ENCODE measurements around the gene PDZD2.
"Not testable (repeated sequence)": the region's sequence is repeated elsewhere in the genome, so short reads cannot be mapped to it uniquely, and the experiment has no call there.

The PDZD2 gene

GRCh38 chr5:31598640-31599611 lies 40.0 kb upstream of the PDZD2 start:
- Histone ChIP-seq H3K4me1 (ENCODE audit: insufficient read depth, low read length, poor library complexity, severe bottlenecking) (no peaks in the 10 kb centered on the region), H3K36me3 (ENCODE audit: insufficient read depth, low read length) (no peaks in the 10 kb centered on the region), H3K79me2 (ENCODE audit: insufficient read depth, low read length) (no peaks in the 10 kb centered on the region), H3K9me2 (replicated peaks; ENCODE audit: low read depth, low read length) (no peaks in the 10 kb centered on the region), H3K4me2 (ENCODE audit: low read depth, low read length, poor library complexity, severe bottlenecking) (no peak overlapping the region), H2AFZ (ENCODE audit: low read length) (no peak overlapping the region), H3F3A (ENCODE audit: low read depth) (no peaks in the 10 kb centered on the region), H3K9ac (ENCODE audit: low read depth, low read length, poor library complexity, severe bottlenecking) (no peak overlapping the region), H3K4me3 (ENCODE audit: low read length, poor library complexity, severe bottlenecking) (no peak overlapping the region), H4K20me1 (ENCODE audit: insufficient read depth, low read length, poor library complexity, severe bottlenecking) (no peaks in the 10 kb centered on the region), H3K9me3 (ENCODE audit: insufficient read depth, low read depth, low read length) (no peaks in the 10 kb centered on the region), H3K27me3 (ENCODE audit: insufficient read depth, low read length, poor library complexity, severe bottlenecking) (no peaks in the 10 kb centered on the region)
- TF ChIP-seq, protein P1, sequence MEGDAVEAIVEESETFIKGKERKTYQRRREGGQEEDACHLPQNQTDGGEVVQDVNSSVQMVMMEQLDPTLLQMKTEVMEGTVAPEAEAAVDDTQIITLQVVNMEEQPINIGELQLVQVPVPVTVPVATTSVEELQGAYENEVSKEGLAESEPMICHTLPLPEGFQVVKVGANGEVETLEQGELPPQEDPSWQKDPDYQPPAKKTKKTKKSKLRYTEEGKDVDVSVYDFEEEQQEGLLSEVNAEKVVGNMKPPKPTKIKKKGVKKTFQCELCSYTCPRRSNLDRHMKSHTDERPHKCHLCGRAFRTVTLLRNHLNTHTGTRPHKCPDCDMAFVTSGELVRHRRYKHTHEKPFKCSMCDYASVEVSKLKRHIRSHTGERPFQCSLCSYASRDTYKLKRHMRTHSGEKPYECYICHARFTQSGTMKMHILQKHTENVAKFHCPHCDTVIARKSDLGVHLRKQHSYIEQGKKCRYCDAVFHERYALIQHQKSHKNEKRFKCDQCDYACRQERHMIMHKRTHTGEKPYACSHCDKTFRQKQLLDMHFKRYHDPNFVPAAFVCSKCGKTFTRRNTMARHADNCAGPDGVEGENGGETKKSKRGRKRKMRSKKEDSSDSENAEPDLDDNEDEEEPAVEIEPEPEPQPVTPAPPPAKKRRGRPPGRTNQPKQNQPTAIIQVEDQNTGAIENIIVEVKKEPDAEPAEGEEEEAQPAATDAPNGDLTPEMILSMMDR (conservative IDR thresholded peaks at IDR 0.05; ENCODE audit: low read length) = no peak
- TF ChIP-seq EZH2phosphoT487 (IDR thresholded peaks at IDR 0.05; ENCODE audit: borderline replicate concordance) = no peak

DNA sequence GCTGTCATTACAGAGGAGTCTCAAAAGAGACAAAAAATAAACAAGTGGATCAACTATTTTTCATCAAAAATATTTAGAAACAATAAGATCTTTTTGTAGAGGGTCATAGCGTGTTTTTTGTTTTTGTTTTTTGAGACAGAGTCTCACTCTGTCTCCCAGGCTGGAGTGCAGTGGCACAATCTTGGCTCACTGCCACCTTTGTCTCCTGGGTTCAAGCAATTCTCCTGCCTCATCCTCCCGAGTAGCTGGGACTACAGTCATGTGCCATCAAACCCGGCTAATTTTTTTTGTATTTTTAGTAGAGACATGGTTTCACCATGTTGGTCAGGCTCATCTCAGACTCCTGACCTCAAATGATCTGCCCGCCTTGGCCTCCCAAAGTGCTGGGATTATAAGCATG lies 36.6 kb upstream of the PDZD2 start:
- H3K79me2 ChIP-seq (ENCODE audit: insufficient read depth, low read length); H3K9me2 ChIP-seq (replicated peaks; ENCODE audit: low read depth, low read length); H3K4me3 ChIP-seq (ENCODE audit: low read length, poor library complexity, severe bottlenecking); H4K20me1 ChIP-seq (ENCODE audit: insufficient read depth, low read length, poor library complexity, severe bottlenecking); H3K9ac ChIP-seq (ENCODE audit: low read depth, low read length, poor library complexity, severe bottlenecking); H2AFZ ChIP-seq (ENCODE audit: low read length); H3F3A ChIP-seq (ENCODE audit: low read depth); H3K27me3 ChIP-seq (ENCODE audit: insufficient read depth, low read length, poor library complexity, severe bottlenecking); H3K4me1 ChIP-seq (ENCODE audit: insufficient read depth, low read length, poor library complexity, severe bottlenecking); H3K4me2 ChIP-seq (ENCODE audit: low read depth, low read length, poor library complexity, severe bottlenecking); H3K36me3 ChIP-seq (ENCODE audit: insufficient read depth, low read length); H3K9me3 ChIP-seq (ENCODE audit: insufficient read depth, low read depth, low read length): not testable (repeated sequence)

- H4K20me1 ChIP-seq (ENCODE audit: insufficient read depth, low read length, poor library complexity, severe bottlenecking) = no peaks in the 10 kb centered on the region
- H3K4me1 ChIP-seq (ENCODE audit: insufficient read depth, low read length, poor library complexity, severe bottlenecking) = no peaks in the 10 kb centered on the region
- no peaks in the 10 kb centered on the region for H3K9me2 ChIP-seq (replicated peaks; ENCODE audit: low read depth, low read length)
- no peaks in the 10 kb centered on the region for H3K27me3 ChIP-seq (ENCODE audit: insufficient read depth, low read length, poor library complexity, severe bottlenecking)
- no peaks in the 10 kb centered on the region for H3K9me3 ChIP-seq (ENCODE audit: insufficient read depth, low read depth, low read length)
- no peaks in the 10 kb centered on the region for H3F3A ChIP-seq (ENCODE audit: low read depth)
- H3K9ac ChIP-seq (ENCODE audit: low read depth, low read length, poor library complexity, severe bottlenecking) = no peak overlapping the region
- H3K36me3 ChIP-seq (ENCODE audit: insufficient read depth, low read length) = no peaks in the 10 kb centered on the region
- no peak overlapping the region for H3K4me2 ChIP-seq (ENCODE audit: low read depth, low read length, poor library complexity, severe bottlenecking)
- TF ChIP-seq, protein P1 (conservative IDR thresholded peaks at IDR 0.05; ENCODE audit: low read length) = no peak
- no peak for TF ChIP-seq EZH2phosphoT487 (IDR thresholded peaks at IDR 0.05; ENCODE audit: borderline replicate concordance)
- H3K4me3 ChIP-seq (ENCODE audit: low read length, poor library complexity, severe bottlenecking) = no peak overlapping the region
- H3K79me2 ChIP-seq (ENCODE audit: insufficient read depth, low read length) = no peaks in the 10 kb centered on the region
- H2AFZ ChIP-seq (ENCODE audit: low read length) = no peak overlapping the region
These were observed 34.7 kb upstream of the PDZD2 start for GRCh38 chr5:31604240-31604639.

- Histone ChIP-seq H3K27me3 (ENCODE audit: insufficient read depth, low read length, poor library complexity, severe bottlenecking) (no peaks in the 10 kb centered on the region), H2AFZ (ENCODE audit: low read length) (no peak overlapping the region), H3K9ac (ENCODE audit: low read depth, low read length, poor library complexity, severe bottlenecking) (no peak overlapping the region), H3K9me2 (replicated peaks; ENCODE audit: low read depth, low read length) (no peaks in the 10 kb centered on the region), H3F3A (ENCODE audit: low read depth) (no peaks in the 10 kb centered on the region), H3K36me3 (ENCODE audit: insufficient read depth, low read length) (no peaks in the 10 kb centered on the region), H3K9me3 (ENCODE audit: insufficient read depth, low read depth, low read length) (no peaks in the 10 kb centered on the region), H3K4me1 (ENCODE audit: insufficient read depth, low read length, poor library complexity, severe bottlenecking) (no peaks in the 10 kb centered on the region), H3K79me2 (ENCODE audit: insufficient read depth, low read length) (no peaks in the 10 kb centered on the region), H3K4me3 (ENCODE audit: low read length, poor library complexity, severe bottlenecking) (no peak overlapping the region), H3K4me2 (ENCODE audit: low read depth, low read length, poor library complexity, severe bottlenecking) (no peak overlapping the region), H4K20me1 (ENCODE audit: insufficient read depth, low read length, poor library complexity, severe bottlenecking) (no peaks in the 10 kb centered on the region)
- TF ChIP-seq EZH2phosphoT487 (IDR thresholded peaks at IDR 0.05; ENCODE audit: borderline replicate concordance) = no peak
- TF ChIP-seq, protein P1 (conservative IDR thresholded peaks at IDR 0.05; ENCODE audit: low read length) = no peak
These were observed 34.3 kb upstream of the PDZD2 start for GRCh38 chr5:31604644-31605043.

Measured in Loucy (cell line).